HG03039 (cell line): Measurements from ENCODE around the gene GMDS.

Source experiments
- ATAC-seq: cut with Tn5 transposase; IDR thresholded peaks from one replicate; pipeline ENCODE4 v1.9.1; 2021; ENCODE audit warnings: mild to moderate bottlenecking, moderate library complexity; ENCODE audit not compliant: unreplicated experiment

GMDS gene

GRCh38 chr6:2245103-2245876 lies at the start of gene GMDS:
Gene GMDS (minus strand): TSS chr6:2245605.
- peak; percentile 91 for ATAC-seq

- ATAC-seq, result no peak
Measured at GRCh38 chr6:2285510-2285909, 40.1 kb upstream of the GMDS start.

- no peak for ATAC-seq
Measured at GRCh38 chr6:2275892-2276242, 30.5 kb upstream of the GMDS start.

GRCh38 chr6:2274981-2275891 lies 29.8 kb upstream of the GMDS start:
- no peak for ATAC-seq

DNA sequence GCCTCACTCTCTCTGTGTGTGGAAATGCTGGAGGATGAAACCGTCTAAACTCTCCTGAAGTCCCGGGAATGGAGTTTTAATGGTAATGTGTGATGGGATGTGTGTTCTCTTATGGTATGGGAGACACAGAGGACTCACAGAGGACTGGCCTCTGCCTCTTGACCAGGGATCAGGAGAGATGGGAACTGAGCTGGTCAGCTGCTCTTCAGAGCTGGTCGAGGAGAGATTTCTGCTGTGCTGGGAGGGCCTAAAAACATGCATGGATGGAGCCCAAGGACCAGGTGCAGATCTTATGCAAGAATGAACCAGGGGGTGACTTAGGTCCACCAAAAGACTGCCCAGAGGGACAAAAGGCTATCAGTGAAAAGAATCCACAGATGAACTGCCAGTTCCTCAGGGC lies 27.3 kb upstream of the GMDS start:
- ATAC-seq, result no peak

DNA sequence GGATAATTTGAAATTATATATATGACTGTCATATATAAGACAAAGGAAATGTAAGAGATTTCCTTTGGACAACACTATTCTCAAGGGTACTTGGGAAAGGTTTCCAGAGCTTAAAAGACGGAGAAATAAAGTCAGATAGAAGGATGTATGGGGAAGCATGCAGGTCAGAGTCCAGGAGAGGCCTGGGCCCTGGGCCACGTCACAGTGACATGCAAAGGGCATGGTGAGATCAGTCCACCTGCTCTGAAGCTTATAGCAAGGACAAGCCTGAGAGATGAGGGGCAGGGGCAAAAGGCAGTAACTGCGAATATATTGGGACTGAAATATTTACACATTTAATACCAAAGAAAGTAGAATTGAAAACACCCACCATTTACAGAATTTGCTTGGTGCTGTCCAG lies 24.6 kb upstream of the GMDS start:
- no peak for ATAC-seq

DNA sequence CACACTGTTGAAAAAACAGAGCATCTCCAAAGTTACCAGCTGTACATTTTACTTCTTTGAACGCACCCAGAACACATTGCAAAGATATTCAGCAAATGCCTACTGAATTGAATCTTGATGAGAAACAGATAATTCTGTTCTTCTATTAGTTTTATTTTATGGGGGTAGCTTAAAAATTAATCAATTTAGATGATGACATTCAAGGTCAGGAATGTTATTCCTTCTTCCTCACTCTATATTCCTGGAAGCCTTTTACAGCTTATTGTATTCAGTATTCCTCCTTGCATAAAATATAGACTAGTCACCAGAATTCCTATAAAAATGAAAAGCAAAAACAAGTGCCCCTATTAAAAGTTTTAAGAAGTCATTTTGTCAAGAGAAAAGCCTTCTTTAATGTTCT lies 21.4 kb upstream of the GMDS start:
- ATAC-seq, result no peak

GRCh38 chr6:2266031-2266795 lies 20.8 kb upstream of the GMDS start:
- no peak for ATAC-seq

- no peak for ATAC-seq
Measured at GRCh38 chr6:2264932-2265331, 19.5 kb upstream of the GMDS start.

GRCh38 chr6:2263896-2264295 lies 18.5 kb upstream of the GMDS start:
- no peak for ATAC-seq

DNA sequence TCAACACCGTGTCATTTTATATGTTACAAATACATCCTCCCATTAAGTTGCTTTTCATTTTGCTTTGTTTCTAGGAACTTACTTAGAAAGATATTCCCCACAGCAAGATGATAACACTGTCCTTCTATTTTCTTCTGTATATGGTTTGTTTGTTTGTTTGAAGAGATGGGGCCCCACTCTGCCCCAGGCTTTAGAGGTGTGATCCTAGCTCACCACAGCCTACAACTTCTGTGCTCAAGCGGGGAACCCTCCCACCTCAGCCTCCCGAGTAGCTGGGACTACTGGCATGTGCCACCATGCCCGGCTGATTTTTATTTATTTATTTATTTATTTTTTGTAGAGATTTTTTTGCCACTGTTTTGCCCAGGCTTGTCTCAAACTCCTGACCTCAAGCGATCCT lies 14.2 kb upstream of the GMDS start:
- ATAC-seq, result no peak

GRCh38 chr6:2259002-2259494 lies 13.6 kb upstream of the GMDS start:
- ATAC-seq, result no peak

- ATAC-seq, result no peak
Measured at GRCh38 chr6:2258112-2258511, 12.7 kb upstream of the GMDS start.

DNA sequence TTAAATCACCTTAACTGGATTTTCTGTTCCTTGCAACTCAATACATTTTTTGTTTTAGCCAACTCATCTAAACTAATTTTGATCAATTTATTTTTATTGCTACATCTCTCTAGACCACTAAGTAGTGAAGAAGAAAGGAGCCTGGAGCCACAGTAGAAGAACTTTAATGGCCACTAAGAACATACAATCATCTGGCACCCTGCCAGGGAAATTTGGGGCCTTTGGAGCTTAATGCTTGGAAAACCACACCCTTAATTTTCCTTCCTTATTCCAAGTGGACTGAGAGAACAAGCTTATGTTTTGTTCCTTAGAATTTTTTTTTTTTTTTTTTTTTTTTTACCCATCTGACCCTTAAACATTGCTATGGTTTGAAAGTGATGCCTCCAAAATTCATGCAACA lies 12.0 kb upstream of the GMDS start:
- ATAC-seq, result no peak

- no peak for ATAC-seq
Measured at GRCh38 chr6:2254747-2255146, 9.3 kb upstream of the GMDS start.

DNA sequence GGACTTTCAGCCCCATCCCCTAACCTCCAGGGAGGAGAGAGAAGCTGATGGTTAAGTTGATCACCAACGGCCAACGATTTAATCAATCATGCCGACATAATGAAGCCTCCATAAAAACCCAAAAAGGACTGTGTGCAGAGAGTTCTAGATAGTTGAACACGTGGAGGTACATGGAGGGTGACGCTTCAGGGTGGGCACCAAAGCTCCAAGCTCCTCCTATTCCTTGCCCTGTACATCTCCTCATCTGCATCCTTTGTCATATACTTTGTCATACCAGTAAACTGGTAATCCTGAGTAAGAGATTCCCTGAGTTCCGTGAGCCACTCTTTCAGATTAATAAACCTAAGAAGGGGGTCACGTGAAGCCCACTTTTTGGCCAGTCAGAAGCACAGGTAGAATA lies 3.7 kb upstream of the GMDS start:
- no peak for ATAC-seq

GRCh38 chr6:2247664-2248063 lies 2.3 kb upstream of the GMDS start:
- ATAC-seq, result no peak

DNA sequence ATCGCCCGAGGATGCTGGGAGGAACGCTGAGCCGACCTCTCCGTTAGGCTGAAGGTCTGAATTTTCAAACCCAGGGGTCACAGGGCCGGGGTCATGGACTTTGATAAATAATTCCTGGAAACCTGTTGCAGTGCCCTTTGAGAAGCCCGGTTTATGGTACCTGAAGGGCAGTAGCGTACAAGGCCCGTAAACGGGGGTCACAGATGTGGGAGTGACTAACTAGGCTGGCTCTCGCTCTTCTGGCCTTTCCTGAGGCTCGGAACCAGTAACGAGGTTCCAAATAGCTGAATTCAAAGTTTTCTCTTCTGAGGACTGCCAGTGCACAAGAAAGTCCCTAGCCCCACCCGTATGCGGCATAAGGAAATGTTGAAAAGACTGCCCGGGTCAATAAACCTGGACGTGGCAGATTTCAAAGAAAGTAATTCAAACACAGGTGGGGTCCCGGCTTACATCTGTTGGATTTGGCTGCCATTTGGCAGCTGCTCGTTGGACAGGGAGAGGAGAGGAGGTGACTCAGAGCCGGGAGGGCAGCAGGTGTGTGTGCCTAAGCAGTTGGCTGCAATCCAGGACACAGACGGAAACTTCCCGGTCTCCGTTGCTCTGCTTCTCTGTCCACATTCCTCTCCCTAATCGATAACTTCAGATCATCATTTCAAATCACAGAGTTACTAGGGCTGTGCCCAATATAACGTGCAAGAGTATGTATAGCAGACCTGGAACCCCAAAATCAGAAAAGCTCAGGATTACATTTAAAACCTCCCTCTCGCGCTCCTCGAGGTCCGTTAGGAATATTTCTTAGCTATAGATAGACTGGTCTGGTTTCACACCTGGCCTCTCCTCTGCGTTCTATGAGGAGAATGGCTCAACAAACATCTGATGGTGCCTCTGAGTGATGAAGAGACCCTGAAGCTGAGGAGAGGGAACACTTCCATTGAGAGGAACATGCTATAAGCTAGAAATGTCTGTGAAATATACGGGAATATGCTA lies 765 bp upstream of the GMDS start:
- no peak for ATAC-seq

GRCh38 chr6:2244261-2245102 lies 923 bp downstream of the GMDS start:
- ATAC-seq, result no peak
